ENCODE measurements around the gene ARRB1. TPM values are rescaled to one million over a fixed set of nuclear protein-coding genes. Genes with fewer than 3 reads are reported as not detected.
A peak's percentile ranks its signal among the peaks of the same experiment; 100 is the strongest.

The ARRB1 gene
- 14.5 and 19.4 TPM in 2 replicates for total RNA-seq

DNA sequence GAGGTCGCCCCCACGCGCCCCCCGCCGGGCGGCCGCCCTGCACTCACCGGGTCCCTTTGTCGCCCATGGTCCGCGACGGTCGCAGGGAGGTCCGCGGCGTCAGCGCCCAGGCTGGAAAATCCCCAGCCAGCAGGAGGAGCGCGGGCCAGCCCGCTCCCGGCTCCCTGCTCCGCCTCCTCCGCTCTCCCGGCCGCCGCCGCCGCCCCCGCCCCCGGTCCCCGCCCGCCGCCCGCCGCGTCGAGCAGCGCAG, at the start of gene ARRB1:
TSS of gene ARRB1 (minus strand) at position 121 of the 250 bp plus-strand sequence. CDS start at position 67, 54 bp downstream.
- H3K27me3 ChIP-seq (ENCODE audit: insufficient read depth, low read length): no peaks in the 10 kb centered on the region
- peak; percentile 95 for DNase-seq (ENCODE audit: insufficient read length, low spot score, missing footprints)
- H3K36me3 ChIP-seq (ENCODE audit: insufficient read depth, low read length): no peaks in the 10 kb centered on the region
- peaks cover 31% of the 10 kb centered on the region for H3K4me1 ChIP-seq (ENCODE audit: insufficient read depth, low read length)
- no peak within 1 kb of the TSS for H3K27ac ChIP-seq (ENCODE audit: low read depth, low read length)
- H3K4me3 ChIP-seq (ENCODE audit: insufficient read depth, low read length): peak within 1 kb of the TSS; percentile 78
- peak within 1 kb of the TSS; percentile 86 for H3K4me2 ChIP-seq (ENCODE audit: insufficient read depth, low read length)
- peak within 1 kb of the TSS; percentile 83 for H2AFZ ChIP-seq (ENCODE audit: low read length)
- TF ChIP-seq, protein P1, sequence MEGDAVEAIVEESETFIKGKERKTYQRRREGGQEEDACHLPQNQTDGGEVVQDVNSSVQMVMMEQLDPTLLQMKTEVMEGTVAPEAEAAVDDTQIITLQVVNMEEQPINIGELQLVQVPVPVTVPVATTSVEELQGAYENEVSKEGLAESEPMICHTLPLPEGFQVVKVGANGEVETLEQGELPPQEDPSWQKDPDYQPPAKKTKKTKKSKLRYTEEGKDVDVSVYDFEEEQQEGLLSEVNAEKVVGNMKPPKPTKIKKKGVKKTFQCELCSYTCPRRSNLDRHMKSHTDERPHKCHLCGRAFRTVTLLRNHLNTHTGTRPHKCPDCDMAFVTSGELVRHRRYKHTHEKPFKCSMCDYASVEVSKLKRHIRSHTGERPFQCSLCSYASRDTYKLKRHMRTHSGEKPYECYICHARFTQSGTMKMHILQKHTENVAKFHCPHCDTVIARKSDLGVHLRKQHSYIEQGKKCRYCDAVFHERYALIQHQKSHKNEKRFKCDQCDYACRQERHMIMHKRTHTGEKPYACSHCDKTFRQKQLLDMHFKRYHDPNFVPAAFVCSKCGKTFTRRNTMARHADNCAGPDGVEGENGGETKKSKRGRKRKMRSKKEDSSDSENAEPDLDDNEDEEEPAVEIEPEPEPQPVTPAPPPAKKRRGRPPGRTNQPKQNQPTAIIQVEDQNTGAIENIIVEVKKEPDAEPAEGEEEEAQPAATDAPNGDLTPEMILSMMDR (IDR thresholded peaks at IDR 0.05; ENCODE audit: extremely low read depth, low read depth, low read length): no peak
- H3K79me2 ChIP-seq (ENCODE audit: insufficient read depth, low read length): peaks cover 2% of the 10 kb centered on the region
- H3K9me3 ChIP-seq (ENCODE audit: low read depth, low read length): no peaks in the 10 kb centered on the region
- peaks cover 8% of the 10 kb centered on the region for H4K20me1 ChIP-seq (ENCODE audit: insufficient read depth, low read length)

DNA sequence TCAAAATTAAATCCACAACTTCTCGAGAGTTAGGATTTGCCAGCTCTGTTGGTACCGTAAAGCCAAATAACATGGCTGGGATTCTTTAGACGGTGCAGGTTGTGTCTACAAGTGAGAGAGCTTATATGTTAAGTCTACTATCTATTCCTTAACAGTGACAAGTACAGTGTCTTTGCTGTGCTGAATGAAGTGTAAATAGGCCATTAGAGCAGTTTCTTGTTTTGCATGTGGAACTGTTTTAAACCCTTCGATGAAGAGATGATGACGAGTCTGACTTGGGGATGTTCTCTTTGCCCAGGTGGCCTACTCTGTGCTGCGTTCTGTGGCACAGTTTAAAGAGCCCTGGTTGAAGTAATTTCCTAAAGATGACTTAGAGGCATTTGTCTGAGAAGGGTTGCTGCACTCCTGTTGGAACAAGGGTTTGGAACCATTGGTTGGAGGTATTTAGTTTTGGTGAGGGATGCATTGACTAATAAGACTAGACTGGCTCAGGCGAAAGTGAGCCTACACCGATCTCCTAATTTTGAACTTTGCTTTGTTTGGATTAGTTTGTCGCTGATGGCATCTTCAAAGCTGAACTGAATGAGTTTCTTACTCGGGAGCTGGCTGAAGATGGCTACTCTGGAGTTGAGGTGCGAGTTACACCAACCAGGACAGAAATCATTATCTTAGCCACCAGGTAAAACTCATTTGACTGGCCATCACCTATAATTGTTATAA, 48.8 kb upstream of the ARRB1 start:
- Histone ChIP-seq H3K27ac (ENCODE audit: low read depth, low read length) (peak overlapping the region; percentile 86), H3K4me2 (ENCODE audit: insufficient read depth, low read length) (peak overlapping the region; percentile 100), H3K36me3 (ENCODE audit: insufficient read depth, low read length) (peaks cover 49% of the 10 kb centered on the region), H3K9me3 (ENCODE audit: low read depth, low read length) (no peaks in the 10 kb centered on the region), H3K79me2 (ENCODE audit: insufficient read depth, low read length) (peaks cover 60% of the 10 kb centered on the region), H2AFZ (ENCODE audit: low read length) (no peak overlapping the region), H3K27me3 (ENCODE audit: insufficient read depth, low read length) (no peaks in the 10 kb centered on the region), H3K4me1 (ENCODE audit: insufficient read depth, low read length) (peaks cover 40% of the 10 kb centered on the region), H4K20me1 (ENCODE audit: insufficient read depth, low read length) (peaks cover 53% of the 10 kb centered on the region), H3K4me3 (ENCODE audit: insufficient read depth, low read length) (peak overlapping the region; percentile 75)
- DNase-seq (ENCODE audit: insufficient read length, low spot score, missing footprints): no peak
- TF ChIP-seq, protein P1 (IDR thresholded peaks at IDR 0.05; ENCODE audit: extremely low read depth, low read depth, low read length): no peak

DNA sequence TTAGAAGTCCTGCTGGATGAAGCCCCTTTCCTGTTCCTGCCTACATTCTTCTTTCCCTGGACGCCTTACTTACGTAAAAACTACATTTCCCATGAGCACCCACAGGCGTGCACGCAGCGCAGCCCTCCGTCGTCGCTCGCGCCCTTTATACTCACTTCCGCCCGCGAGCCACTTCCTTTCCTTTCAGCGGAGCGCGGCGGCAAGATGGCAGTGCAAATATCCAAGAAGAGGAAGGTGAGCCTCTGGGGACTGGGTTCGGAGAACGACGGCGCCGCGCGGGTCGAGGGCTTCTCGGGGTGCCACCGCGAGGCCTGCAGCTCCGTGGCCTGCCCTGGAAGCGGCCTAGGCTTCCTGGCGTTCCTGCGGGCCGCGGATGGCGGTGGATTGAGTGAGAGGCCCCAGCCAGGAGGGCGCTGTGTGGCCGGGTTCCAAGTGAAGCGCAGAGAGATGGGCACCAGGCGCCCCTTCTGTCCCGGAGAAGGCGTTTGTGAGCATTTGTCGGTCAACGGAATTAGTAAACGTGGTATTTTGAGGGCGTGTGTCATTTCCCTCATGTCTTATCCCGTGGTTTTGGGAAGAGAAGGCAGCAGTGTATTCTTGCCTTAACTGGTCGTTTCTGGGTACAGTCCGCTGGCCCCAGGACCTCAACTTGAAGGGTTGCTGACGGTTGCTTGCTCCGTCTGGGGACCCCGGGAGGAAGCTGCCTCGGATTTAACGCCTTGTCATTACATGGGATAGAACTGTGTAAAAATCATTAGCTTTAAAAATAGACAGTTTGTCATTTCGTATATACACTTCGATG, 48.1 kb upstream of the ARRB1 start, which contains the start of gene RPS3:
TSS of gene RPS3 (plus strand) at position 175 of the 802 bp plus-strand sequence. CDS start at position 205, 30 bp downstream.
- TF ChIP-seq, protein P1 (IDR thresholded peaks at IDR 0.05; ENCODE audit: extremely low read depth, low read depth, low read length): no peak
- peaks cover 52% of the 10 kb centered on the region for H3K79me2 ChIP-seq (ENCODE audit: insufficient read depth, low read length)
- H3K9me3 ChIP-seq (ENCODE audit: low read depth, low read length): no peaks in the 10 kb centered on the region
- peak; percentile 96 for DNase-seq (ENCODE audit: insufficient read length, low spot score, missing footprints)
- no peaks in the 10 kb centered on the region for H3K27me3 ChIP-seq (ENCODE audit: insufficient read depth, low read length)
- peaks cover 40% of the 10 kb centered on the region for H3K4me1 ChIP-seq (ENCODE audit: insufficient read depth, low read length)
- H2AFZ ChIP-seq (ENCODE audit: low read length): peak within 1 kb of the TSS; percentile 91
- peaks cover 46% of the 10 kb centered on the region for H4K20me1 ChIP-seq (ENCODE audit: insufficient read depth, low read length)
- H3K4me2 ChIP-seq (ENCODE audit: insufficient read depth, low read length): peak within 1 kb of the TSS; percentile 100
- H3K36me3 ChIP-seq (ENCODE audit: insufficient read depth, low read length): peaks cover 42% of the 10 kb centered on the region
- peak within 1 kb of the TSS; percentile 75 for H3K4me3 ChIP-seq (ENCODE audit: insufficient read depth, low read length)
- H3K27ac ChIP-seq (ENCODE audit: low read depth, low read length): peak within 1 kb of the TSS; percentile 86

DNA sequence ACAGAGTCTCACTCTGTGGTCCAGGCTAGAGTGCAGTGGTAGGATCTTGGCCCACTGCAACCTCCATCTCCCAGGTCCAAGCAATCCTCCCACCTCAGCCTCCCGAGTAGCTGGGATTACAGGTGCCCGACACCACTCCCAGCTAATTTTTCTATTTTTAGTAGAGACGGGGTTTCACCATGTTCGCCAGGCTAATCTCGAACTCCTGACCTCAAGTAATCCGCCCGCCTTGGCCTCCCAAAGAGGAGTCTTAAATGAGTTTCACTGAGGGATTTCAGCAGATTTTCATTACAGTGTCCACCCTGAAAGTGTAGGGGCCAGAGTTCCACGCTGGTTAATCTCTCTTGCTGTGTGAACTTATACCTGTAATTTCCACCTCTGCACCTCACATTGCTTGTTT, 47.4 kb upstream of the ARRB1 start:
- Histone ChIP-seq H3K4me1 (ENCODE audit: insufficient read depth, low read length) (peaks cover 35% of the 10 kb centered on the region), H2AFZ (ENCODE audit: low read length) (peak overlapping the region; percentile 91), H3K9me3 (ENCODE audit: low read depth, low read length) (no peaks in the 10 kb centered on the region), H3K36me3 (ENCODE audit: insufficient read depth, low read length) (peaks cover 35% of the 10 kb centered on the region), H3K79me2 (ENCODE audit: insufficient read depth, low read length) (peaks cover 46% of the 10 kb centered on the region), H3K27me3 (ENCODE audit: insufficient read depth, low read length) (no peaks in the 10 kb centered on the region), H3K4me2 (ENCODE audit: insufficient read depth, low read length) (no peak overlapping the region), H3K4me3 (ENCODE audit: insufficient read depth, low read length) (peak overlapping the region; percentile 75), H4K20me1 (ENCODE audit: insufficient read depth, low read length) (peaks cover 39% of the 10 kb centered on the region), H3K27ac (ENCODE audit: low read depth, low read length) (no peak overlapping the region)
- TF ChIP-seq, protein P1 (IDR thresholded peaks at IDR 0.05; ENCODE audit: extremely low read depth, low read depth, low read length): no peak
- DNase-seq (ENCODE audit: insufficient read length, low spot score, missing footprints): no peak
